Transverse colon (tissue), 4 donors: ENCODE measurements around the gene TUFT1.

Source experiments
- EP300 ChIP-seq: sonication (generic); formaldehyde crosslinking; IDR thresholded peaks from one replicate; pipeline ENCODE4 v1.6.1; 2017; ENCODE audit warnings: antibody characterized with exemption, low read depth
- POLR2A ChIP-seq: fragments of 450-650 bp; IDR thresholded peaks from one replicate; pipeline ENCODE4 v1.6.1; 2016; ENCODE audit warnings: antibody characterized with exemption, mild to moderate bottlenecking, moderate library complexity
- POLR2AphosphoS5 ChIP-seq, 3 donors: sonication (generic); formaldehyde crosslinking; IDR thresholded peaks; one replicate each; pipeline ENCODE4 v1.6.1; 2016; ENCODE audit warnings: antibody characterized with exemption in 3 of 3
- TF ChIP-seq, protein P1 (sequence below), 5 experiments: fragments of 200-600 bp in 3 of 5; fragments of 450-650 bp in 2 of 5; sonication (generic) in 3 of 5; IDR thresholded peaks; 1 replicate in 2 of 5; 2 replicates in 3 of 5; pipeline ENCODE4 v1.5.1; 2016 to 2017; ENCODE audit warnings: antibody characterized with exemption in 5 of 5, inconsistent platforms in 3 of 5, mild to moderate bottlenecking in 2 of 5, moderate library complexity in 1 of 5

DNA sequence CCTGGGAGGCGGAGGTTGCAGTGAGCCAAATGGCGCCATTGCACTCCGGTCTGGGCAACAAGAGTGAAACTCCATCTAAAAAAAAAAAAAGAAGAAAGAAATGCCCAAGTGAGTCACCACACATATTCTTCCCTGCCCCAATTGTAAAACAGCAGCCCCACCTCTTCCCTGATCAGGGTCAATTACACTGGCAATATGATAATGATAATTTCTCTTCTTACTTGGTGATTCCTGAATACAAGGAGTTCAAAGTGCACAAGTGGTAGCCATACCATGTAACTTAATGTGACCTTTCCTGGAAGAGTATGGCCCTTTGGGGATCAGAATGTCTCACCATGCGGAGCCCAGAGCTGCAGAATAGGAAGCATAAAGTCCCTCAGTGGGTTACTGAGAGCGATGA lies 40.7 kb upstream of the TUFT1 start:
- TF ChIP-seq, protein P1, sequence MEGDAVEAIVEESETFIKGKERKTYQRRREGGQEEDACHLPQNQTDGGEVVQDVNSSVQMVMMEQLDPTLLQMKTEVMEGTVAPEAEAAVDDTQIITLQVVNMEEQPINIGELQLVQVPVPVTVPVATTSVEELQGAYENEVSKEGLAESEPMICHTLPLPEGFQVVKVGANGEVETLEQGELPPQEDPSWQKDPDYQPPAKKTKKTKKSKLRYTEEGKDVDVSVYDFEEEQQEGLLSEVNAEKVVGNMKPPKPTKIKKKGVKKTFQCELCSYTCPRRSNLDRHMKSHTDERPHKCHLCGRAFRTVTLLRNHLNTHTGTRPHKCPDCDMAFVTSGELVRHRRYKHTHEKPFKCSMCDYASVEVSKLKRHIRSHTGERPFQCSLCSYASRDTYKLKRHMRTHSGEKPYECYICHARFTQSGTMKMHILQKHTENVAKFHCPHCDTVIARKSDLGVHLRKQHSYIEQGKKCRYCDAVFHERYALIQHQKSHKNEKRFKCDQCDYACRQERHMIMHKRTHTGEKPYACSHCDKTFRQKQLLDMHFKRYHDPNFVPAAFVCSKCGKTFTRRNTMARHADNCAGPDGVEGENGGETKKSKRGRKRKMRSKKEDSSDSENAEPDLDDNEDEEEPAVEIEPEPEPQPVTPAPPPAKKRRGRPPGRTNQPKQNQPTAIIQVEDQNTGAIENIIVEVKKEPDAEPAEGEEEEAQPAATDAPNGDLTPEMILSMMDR (IDR thresholded peaks at IDR 0.05), result no peak
- no peak for TF ChIP-seq EP300
- TF ChIP-seq POLR2AphosphoS5 (IDR thresholded peaks at IDR 0.05), result no peak
- no peak for TF ChIP-seq POLR2A
